Stimulated activated CD4-positive, alpha-beta T cell treated with anti-CD3 and anti-CD28 coated beads, Interleukin-1b, Interleukin-23, amount 100 ng/mL, for 1 hour (primary cell): Measurements from ENCODE around the gene TPSB2.
"Not testable (repeated sequence)": the region's sequence is repeated elsewhere in the genome, so short reads cannot be mapped to it uniquely, and the experiment has no call there.

Experiments
- DNase-seq, 2 donors: peaks; one replicate each; pipeline ENCODE4 v3.0.0-alpha.2; 2020; ENCODE audit warnings: low read depth in 2 of 2

The TPSB2 gene

GRCh38 chr16:1241081-1241480 is 11.1 kb upstream of the TPSB2 start:
- not testable (repeated sequence) for DNase-seq

GRCh38 chr16:1240436-1240835 is 10.5 kb upstream of the TPSB2 start, which contains the start of gene TPSAB1:
Gene TPSAB1 (plus strand): TSS chr16:1240705. CDS start chr16:1240939, 234 bp downstream.
- DNase-seq, result not testable (repeated sequence)

- DNase-seq, result not testable (repeated sequence)
Observed at GRCh38 chr16:1239575-1239974, 9.6 kb upstream of the TPSB2 start.

- DNase-seq, result not testable (repeated sequence)
Observed at GRCh38 chr16:1238909-1239308, 8.9 kb upstream of the TPSB2 start.

GRCh38 chr16:1237990-1238389 is 8.0 kb upstream of the TPSB2 start:
- DNase-seq, result no peak

- DNase-seq, result not testable (repeated sequence)
Observed at GRCh38 chr16:1236659-1237058, 6.7 kb upstream of the TPSB2 start.

DNA sequence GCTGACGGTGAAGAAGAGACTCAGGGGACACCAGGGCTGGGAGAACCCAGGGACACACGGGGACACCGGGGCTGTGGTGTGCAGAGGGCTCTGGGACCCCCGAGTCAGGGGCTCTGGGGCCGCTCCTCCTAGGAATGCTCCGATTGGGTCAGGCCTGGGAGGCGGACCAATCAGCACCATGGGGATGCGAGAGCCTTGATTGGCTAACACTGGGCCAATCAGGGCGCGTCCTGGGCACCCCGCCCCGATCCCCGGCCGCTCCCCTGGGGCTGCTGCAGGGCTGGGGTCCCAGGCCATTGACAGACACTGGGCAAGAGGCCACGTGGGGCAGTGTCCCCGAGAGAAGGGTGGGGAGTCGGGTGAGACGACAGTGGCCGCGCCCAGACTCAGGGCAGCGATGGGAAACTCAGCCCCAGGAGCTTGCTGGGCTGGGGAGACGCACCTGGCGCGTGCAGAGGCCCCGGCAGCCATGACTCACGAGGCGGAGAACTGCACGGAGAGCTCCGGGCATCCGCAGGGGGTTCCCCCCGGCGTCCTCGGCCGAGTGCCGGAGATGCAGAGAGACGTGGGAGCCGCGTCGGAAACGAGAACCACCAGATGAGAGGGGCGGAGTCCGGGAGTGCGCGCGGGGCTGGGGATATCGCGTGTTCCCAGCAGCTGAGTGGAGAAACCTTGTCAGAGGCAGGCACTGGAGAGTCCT is 2.2 kb upstream of the TPSB2 start:
- DNase-seq, result not testable (repeated sequence)

GRCh38 chr16:1231301-1231700 is 1.3 kb upstream of the TPSB2 start:
- not testable (repeated sequence) for DNase-seq

DNA sequence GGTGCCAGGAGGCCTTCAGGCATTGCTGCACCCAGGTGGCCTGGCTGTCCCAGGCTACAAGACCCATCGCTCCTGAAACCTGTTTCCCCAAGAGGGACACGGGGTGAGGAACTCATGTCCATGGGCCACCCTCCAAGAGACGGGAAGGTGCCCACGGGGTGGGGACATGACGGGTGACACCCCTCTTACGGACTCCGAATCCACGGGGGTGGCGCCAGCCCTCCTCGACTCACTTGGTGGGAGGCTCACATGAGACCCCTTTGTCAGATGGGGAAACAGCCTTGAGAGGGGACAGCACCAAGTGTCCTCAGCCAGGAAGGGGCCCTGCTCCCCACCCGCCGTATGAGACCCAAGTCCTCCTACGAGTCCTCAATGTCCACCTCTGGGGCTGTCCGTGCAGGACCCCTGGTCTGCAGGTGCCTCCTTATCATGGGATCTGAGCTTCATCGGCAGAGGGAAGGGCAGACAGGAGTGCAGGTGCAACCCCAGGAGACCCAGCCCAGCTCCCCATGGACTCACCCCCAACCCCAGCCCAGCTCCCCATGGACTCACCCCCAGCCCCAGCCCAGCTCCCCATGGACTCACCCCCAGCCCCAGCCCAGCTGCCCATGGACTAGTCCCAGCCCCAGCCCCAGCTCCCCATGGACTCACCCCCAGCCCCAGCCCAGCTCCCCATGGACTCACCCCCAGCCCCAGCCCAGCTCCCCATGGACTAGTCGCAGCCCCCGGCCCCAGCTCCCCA is 658 bp upstream of the TPSB2 start:
- DNase-seq, result not testable (repeated sequence)

GRCh38 chr16:1229476-1229875 is 508 bp downstream of the TPSB2 start:
- DNase-seq, result not testable (repeated sequence)

DNA sequence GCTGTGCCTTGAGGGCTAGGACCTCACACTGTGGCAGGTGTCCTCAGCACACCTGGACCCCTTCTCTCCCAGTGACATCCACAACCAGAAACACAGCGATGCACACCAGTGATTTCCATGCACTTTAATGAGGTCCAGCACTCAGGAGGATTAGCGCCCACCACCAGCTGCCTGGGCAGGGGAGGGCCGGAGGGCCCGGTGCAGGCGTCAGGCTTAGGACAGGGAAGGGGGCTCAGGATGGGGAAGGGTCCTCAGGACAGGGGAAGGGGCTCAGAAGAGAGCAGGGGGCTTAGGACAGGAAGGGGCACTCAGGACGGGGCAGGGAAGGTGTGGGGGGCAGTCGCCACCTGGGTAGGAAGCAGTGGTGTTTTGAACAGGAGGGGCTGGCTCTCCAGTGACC is 1.8 kb downstream of the TPSB2 start:
- DNase-seq, result not testable (repeated sequence)

- not testable (repeated sequence) for DNase-seq
Observed at GRCh38 chr16:1226692-1227091, 3.3 kb downstream of the TPSB2 start.

DNA sequence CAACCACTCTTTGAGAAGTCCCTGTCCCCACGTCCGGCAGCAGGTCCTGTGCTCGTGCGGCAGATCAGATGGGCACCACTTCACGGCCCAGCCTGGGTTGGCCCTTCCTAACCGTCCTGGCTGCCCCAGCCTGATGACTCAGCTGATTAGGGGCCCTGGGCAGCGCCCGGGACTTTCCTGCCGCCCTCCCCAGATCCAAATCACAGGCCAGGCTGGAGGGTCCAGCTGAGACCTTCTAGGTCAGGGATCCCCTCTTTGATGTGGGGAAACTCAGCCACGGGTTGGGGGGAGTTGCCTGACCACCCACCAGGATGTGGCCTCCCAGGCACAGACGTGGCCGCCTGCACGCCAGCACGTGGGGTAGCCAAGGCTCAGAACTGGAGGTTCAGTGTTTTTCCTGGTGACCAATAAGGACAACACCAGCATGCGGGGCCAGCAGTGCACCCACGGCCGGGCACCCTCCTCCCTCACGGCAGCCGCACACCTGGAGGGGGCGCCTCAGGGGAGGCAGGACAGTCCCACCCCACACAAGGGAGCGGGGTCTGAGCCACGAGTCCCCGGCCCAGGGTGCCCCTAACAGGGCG is 4.2 kb downstream of the TPSB2 start:
- not testable (repeated sequence) for DNase-seq

GRCh38 chr16:1225051-1225451 is 4.9 kb downstream of the TPSB2 start, which contains the start of gene TPSG1:
Gene TPSG1 (minus strand): TSS chr16:1225268. CDS start chr16:1225252, 16 bp downstream.
- no peak for DNase-seq

- no peak for DNase-seq
Observed at GRCh38 chr16:1224558-1224957, 5.4 kb downstream of the TPSB2 start.

- no peak for DNase-seq
Observed at GRCh38 chr16:1223355-1224214, 6.4 kb downstream of the TPSB2 start.

- DNase-seq, result no peak
Observed at GRCh38 chr16:1222553-1223354, 7.2 kb downstream of the TPSB2 start.

GRCh38 chr16:1221628-1222552 is 8.1 kb downstream of the TPSB2 start:
- no peak for DNase-seq

- DNase-seq, result no peak
Observed at GRCh38 chr16:1220841-1221627, 8.9 kb downstream of the TPSB2 start.
